Subcutaneous abdominal adipose tissue (tissue), 5 donors: Measurements from ENCODE around the gene HEBP1.

Experiments used
- H3K27ac ChIP-seq: one replicate; pipeline ENCODE4 v1.7.0; 2013; ENCODE audit warnings: low read depth, mild to moderate bottlenecking, inconsistent platforms, low read length, moderate library complexity
- H3K27me3 ChIP-seq, 5 donors: one replicate each; pipeline ENCODE4 v1.7.0; 2013; ENCODE audit warnings: low read length in 5 of 5, inconsistent platforms in 1 of 5; ENCODE audit not compliant: control insufficient read depth in 5 of 5, insufficient read depth in 4 of 5
- H3K36me3 ChIP-seq, 5 donors: one replicate each; pipeline ENCODE4 v1.7.0; 2013; ENCODE audit warnings: low read length in 5 of 5; ENCODE audit not compliant: control insufficient read depth in 5 of 5, insufficient read depth in 5 of 5
- H3K4me1 ChIP-seq, 5 donors: one replicate each; pipeline ENCODE4 v1.7.0; 2013; ENCODE audit warnings: low read length in 5 of 5, mild to moderate bottlenecking in 3 of 5, moderate library complexity in 1 of 5; ENCODE audit not compliant: control insufficient read depth in 5 of 5, insufficient read depth in 5 of 5
- H3K4me3 ChIP-seq, 5 donors: one replicate each; pipeline ENCODE4 v1.7.0; 2013; ENCODE audit warnings: low read length in 5 of 5, low read depth in 1 of 5
- H3K9ac ChIP-seq, 5 donors: one replicate each; pipeline ENCODE4 v1.7.0; 2013; ENCODE audit warnings: low read length in 5 of 5, mild to moderate bottlenecking in 4 of 5, moderate library complexity in 3 of 5
- H3K9me3 ChIP-seq, 5 donors: one replicate each; pipeline ENCODE4 v1.7.0; 2013; ENCODE audit warnings: low read length in 5 of 5; ENCODE audit not compliant: control insufficient read depth in 5 of 5
- donor health status: healthy.
- donor health status: healthy.
- donor health status: healthy.
- donor health status: healthy.
- donor health status: healthy.

Gene HEBP1

GRCh38 chr12:12943586-12944260 is 56.3 kb downstream of the HEBP1 start:
- Histone ChIP-seq H3K27me3 (no peaks in the 10 kb centered on the region), H3K9ac (no peak overlapping the region), H3K4me3 (no peak overlapping the region), H3K4me1 (peaks cover 0 to 12% (median 8%) of the 10 kb centered on the region in 5 donors), H3K36me3 (no peaks in the 10 kb centered on the region), H3K27ac (no peak overlapping the region), H3K9me3 (no peaks in the 10 kb centered on the region)

- Histone ChIP-seq H3K9me3 (no peaks in the 10 kb centered on the region), H3K4me1 (peaks cover 0 to 12% (median 8%) of the 10 kb centered on the region in 5 donors), H3K36me3 (no peaks in the 10 kb centered on the region), H3K4me3 (no peak overlapping the region), H3K27me3 (no peaks in the 10 kb centered on the region), H3K27ac (no peak overlapping the region), H3K9ac (no peak overlapping the region)
Observed at GRCh38 chr12:12941450-12942350, 58.4 kb downstream of the HEBP1 start.

- no peak overlapping the region for H3K4me3 ChIP-seq
- no peaks in the 10 kb centered on the region for H3K27me3 ChIP-seq
- no peak overlapping the region for H3K9ac ChIP-seq
- H3K4me1 ChIP-seq, result peaks cover 0 to 12% (median 8%) of the 10 kb centered on the region in 5 donors
- H3K36me3 ChIP-seq, result no peaks in the 10 kb centered on the region
- no peak overlapping the region for H3K27ac ChIP-seq
- no peaks in the 10 kb centered on the region for H3K9me3 ChIP-seq
Observed at GRCh38 chr12:12939888-12940287, 60.2 kb downstream of the HEBP1 start.

GRCh38 chr12:12938541-12938940 is 61.5 kb downstream of the HEBP1 start:
- Histone ChIP-seq H3K36me3 (no peaks in the 10 kb centered on the region), H3K4me3 (no peak overlapping the region), H3K27ac (no peak overlapping the region), H3K4me1 (peaks cover 0 to 6% (median 3%) of the 10 kb centered on the region in 5 donors), H3K9me3 (no peaks in the 10 kb centered on the region), H3K27me3 (no peaks in the 10 kb centered on the region), H3K9ac (no peak overlapping the region)

GRCh38 chr12:12936983-12937491 is 63.0 kb downstream of the HEBP1 start:
- no peak overlapping the region for H3K4me3 ChIP-seq
- peaks cover 0 to 6% (median 0%) of the 10 kb centered on the region in 5 donors for H3K4me1 ChIP-seq
- no peaks in the 10 kb centered on the region for H3K36me3 ChIP-seq
- no peaks in the 10 kb centered on the region for H3K27me3 ChIP-seq
- H3K9ac ChIP-seq, result no peak overlapping the region
- no peak overlapping the region for H3K27ac ChIP-seq
- no peaks in the 10 kb centered on the region for H3K9me3 ChIP-seq

- Histone ChIP-seq H3K27ac (no peak overlapping the region), H3K9ac (no peak overlapping the region), H3K36me3 (no peaks in the 10 kb centered on the region), H3K4me3 (no peak overlapping the region), H3K27me3 (no peaks in the 10 kb centered on the region), H3K9me3 (no peaks in the 10 kb centered on the region), H3K4me1 (peaks cover 0 to 6% (median 0%) of the 10 kb centered on the region in 5 donors)
Observed at GRCh38 chr12:12934556-12934955, 65.5 kb downstream of the HEBP1 start.

- Histone ChIP-seq H3K4me3 (no peak overlapping the region), H3K36me3 (no peaks in the 10 kb centered on the region), H3K9ac (no peak overlapping the region), H3K27me3 (no peaks in the 10 kb centered on the region), H3K4me1 (no peaks in the 10 kb centered on the region), H3K9me3 (no peaks in the 10 kb centered on the region), H3K27ac (no peak overlapping the region)
Observed at GRCh38 chr12:12933742-12934141, 66.3 kb downstream of the HEBP1 start.

- no peak overlapping the region for H3K4me3 ChIP-seq
Observed at GRCh38 chr12:12930633-12931219, 69.3 kb downstream of the HEBP1 start.

GRCh38 chr12:12929696-12930095 is 70.4 kb downstream of the HEBP1 start:
- Histone ChIP-seq H3K9me3 (no peaks in the 10 kb centered on the region), H3K36me3 (no peaks in the 10 kb centered on the region), H3K27ac (no peak overlapping the region), H3K4me1 (peaks cover 6 to 20% (median 14%) of the 10 kb centered on the region in 5 donors), H3K4me3 (no peak overlapping the region), H3K9ac (no peak overlapping the region), H3K27me3 (no peaks in the 10 kb centered on the region)

More at GRCh38 chr12:12930633-12931219, 69.3 kb downstream of the HEBP1 start:
- Histone ChIP-seq H3K9me3 (no peaks in the 10 kb centered on the region), H3K9ac (no peak overlapping the region), H3K27ac (no peak overlapping the region), H3K36me3 (no peaks in the 10 kb centered on the region), H3K4me1 (peaks cover 6 to 12% (median 10%) of the 10 kb centered on the region in 5 donors), H3K27me3 (no peaks in the 10 kb centered on the region)
